ENCODE results near the gene FMNL3. TPM values are rescaled to one million over a fixed set of nuclear protein-coding genes. Genes with fewer than 3 reads are reported as not detected.

FMNL3 gene
- total RNA-seq, 1 donor from 2014 or later: 58.4 TPM

DNA sequence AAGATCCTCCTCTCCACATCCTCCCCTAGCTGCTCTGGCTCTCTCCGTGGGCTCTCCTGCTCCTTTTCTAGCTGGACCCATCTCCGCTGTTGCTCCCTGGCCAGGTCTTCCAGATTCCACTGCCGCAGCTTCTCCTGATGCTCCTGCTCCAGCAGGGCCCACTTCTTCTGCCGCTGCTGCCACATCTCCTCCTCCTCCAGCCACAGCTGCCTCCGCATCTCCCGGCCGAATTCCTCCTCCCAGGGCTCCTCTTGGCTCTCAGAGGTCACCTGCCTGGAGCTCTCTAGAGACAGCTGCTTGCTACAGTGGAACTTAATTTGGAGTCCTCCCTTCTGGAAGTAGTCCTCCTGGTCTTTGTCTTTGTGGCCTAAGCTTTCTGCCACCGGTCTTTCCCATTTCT is 107.2 kb downstream of the FMNL3 start:
- no peak overlapping the region for H3K4me3 ChIP-seq (ENCODE audit: insufficient read depth, low read depth, low read length)
- no peaks in the 10 kb centered on the region for H3K27me3 ChIP-seq (ENCODE audit: insufficient read depth, low read length)
- H3K4me2 ChIP-seq (ENCODE audit: low read length): no peak overlapping the region
- Mint-ChIP-seq H3K36me3 (ENCODE audit: low read depth, unreplicated experiment) (peaks cover 21% of the 10 kb centered on the region), H3K27me3 (ENCODE audit: low read depth, unreplicated experiment) (peaks cover 10% of the 10 kb centered on the region), H3K9me3 (ENCODE audit: unreplicated experiment) (peaks cover 4% of the 10 kb centered on the region), H3K27ac (ENCODE audit: unreplicated experiment) (no peak overlapping the region), H3K4me1 (ENCODE audit: low read depth, unreplicated experiment) (no peaks in the 10 kb centered on the region), H3K4me3 (ENCODE audit: unreplicated experiment) (no peak overlapping the region)
- H3K9me3 ChIP-seq (ENCODE audit: insufficient read depth, low read depth, low read length): no peaks in the 10 kb centered on the region
- TF ChIP-seq, protein P1, sequence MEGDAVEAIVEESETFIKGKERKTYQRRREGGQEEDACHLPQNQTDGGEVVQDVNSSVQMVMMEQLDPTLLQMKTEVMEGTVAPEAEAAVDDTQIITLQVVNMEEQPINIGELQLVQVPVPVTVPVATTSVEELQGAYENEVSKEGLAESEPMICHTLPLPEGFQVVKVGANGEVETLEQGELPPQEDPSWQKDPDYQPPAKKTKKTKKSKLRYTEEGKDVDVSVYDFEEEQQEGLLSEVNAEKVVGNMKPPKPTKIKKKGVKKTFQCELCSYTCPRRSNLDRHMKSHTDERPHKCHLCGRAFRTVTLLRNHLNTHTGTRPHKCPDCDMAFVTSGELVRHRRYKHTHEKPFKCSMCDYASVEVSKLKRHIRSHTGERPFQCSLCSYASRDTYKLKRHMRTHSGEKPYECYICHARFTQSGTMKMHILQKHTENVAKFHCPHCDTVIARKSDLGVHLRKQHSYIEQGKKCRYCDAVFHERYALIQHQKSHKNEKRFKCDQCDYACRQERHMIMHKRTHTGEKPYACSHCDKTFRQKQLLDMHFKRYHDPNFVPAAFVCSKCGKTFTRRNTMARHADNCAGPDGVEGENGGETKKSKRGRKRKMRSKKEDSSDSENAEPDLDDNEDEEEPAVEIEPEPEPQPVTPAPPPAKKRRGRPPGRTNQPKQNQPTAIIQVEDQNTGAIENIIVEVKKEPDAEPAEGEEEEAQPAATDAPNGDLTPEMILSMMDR (IDR thresholded peaks at IDR 0.05; ENCODE audit: insufficient read depth, low read depth, low read length): no peak
- TF ChIP-seq EZH2 (IDR thresholded peaks at IDR 0.05; ENCODE audit: insufficient read depth, low read length): no peak
- H3K27ac ChIP-seq (ENCODE audit: low read depth, low read length): no peak overlapping the region
- H3K4me1 ChIP-seq (ENCODE audit: insufficient read depth, low read length): no peaks in the 10 kb centered on the region
- no peak overlapping the region for H3K9ac ChIP-seq (ENCODE audit: low read length)
- no peaks in the 10 kb centered on the region for H3K36me3 ChIP-seq (ENCODE audit: insufficient read depth, low read length)
- DNase-seq (ENCODE audit: low read depth) (no peak), FAIRE-seq (no peak)
- no peaks in the 10 kb centered on the region for H4K20me1 ChIP-seq (ENCODE audit: insufficient read depth, low read length)
- H3K79me2 ChIP-seq (ENCODE audit: insufficient read depth, low read length): no peaks in the 10 kb centered on the region
- H2AFZ ChIP-seq (ENCODE audit: low read depth, low read length): no peak overlapping the region

DNA sequence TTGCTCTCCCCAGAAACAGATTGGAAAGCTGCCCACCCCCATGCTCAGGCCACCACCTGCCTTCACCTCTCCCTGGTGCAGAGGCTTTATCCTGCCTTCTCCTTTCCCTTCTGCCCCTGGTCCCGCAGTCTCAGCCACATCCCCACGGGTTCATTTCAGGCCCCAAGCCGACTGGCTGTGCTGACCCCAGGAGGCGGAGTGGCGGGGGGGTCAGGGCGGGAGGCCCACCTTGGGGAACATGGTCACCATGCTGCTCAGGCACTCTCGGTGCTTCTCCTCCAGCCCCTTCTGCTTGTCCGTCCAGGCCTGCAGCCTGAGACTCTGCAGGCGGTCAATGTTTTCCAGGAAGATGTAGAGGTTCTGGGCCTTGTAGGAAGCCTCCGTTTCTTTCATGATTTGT is 108.7 kb downstream of the FMNL3 start:
- H3K4me2 ChIP-seq (ENCODE audit: low read length): no peak overlapping the region
- H3K4me3 ChIP-seq (ENCODE audit: insufficient read depth, low read depth, low read length): no peak overlapping the region
- Mint-ChIP-seq H3K4me1 (ENCODE audit: low read depth, unreplicated experiment) (no peaks in the 10 kb centered on the region), H3K27me3 (ENCODE audit: low read depth, unreplicated experiment) (peaks cover 4% of the 10 kb centered on the region), H3K27ac (ENCODE audit: unreplicated experiment) (no peak overlapping the region), H3K36me3 (ENCODE audit: low read depth, unreplicated experiment) (peaks cover 23% of the 10 kb centered on the region), H3K9me3 (ENCODE audit: unreplicated experiment) (peaks cover 4% of the 10 kb centered on the region), H3K4me3 (ENCODE audit: unreplicated experiment) (peak overlapping the region; percentile 40)
- TF ChIP-seq, protein P1 (IDR thresholded peaks at IDR 0.05; ENCODE audit: insufficient read depth, low read depth, low read length): no peak
- TF ChIP-seq EZH2 (IDR thresholded peaks at IDR 0.05; ENCODE audit: insufficient read depth, low read length): no peak
- H4K20me1 ChIP-seq (ENCODE audit: insufficient read depth, low read length): no peaks in the 10 kb centered on the region
- no peaks in the 10 kb centered on the region for H3K79me2 ChIP-seq (ENCODE audit: insufficient read depth, low read length)
- no peak overlapping the region for H3K9ac ChIP-seq (ENCODE audit: low read length)
- H3K36me3 ChIP-seq (ENCODE audit: insufficient read depth, low read length): no peaks in the 10 kb centered on the region
- FAIRE-seq: no peak
- no peak for DNase-seq (ENCODE audit: low read depth)
- H3K9me3 ChIP-seq (ENCODE audit: insufficient read depth, low read depth, low read length): no peaks in the 10 kb centered on the region
- H3K27ac ChIP-seq (ENCODE audit: low read depth, low read length): no peak overlapping the region
- no peaks in the 10 kb centered on the region for H3K27me3 ChIP-seq (ENCODE audit: insufficient read depth, low read length)
- H3K4me1 ChIP-seq (ENCODE audit: insufficient read depth, low read length): no peaks in the 10 kb centered on the region
- no peak overlapping the region for H2AFZ ChIP-seq (ENCODE audit: low read depth, low read length)

DNA sequence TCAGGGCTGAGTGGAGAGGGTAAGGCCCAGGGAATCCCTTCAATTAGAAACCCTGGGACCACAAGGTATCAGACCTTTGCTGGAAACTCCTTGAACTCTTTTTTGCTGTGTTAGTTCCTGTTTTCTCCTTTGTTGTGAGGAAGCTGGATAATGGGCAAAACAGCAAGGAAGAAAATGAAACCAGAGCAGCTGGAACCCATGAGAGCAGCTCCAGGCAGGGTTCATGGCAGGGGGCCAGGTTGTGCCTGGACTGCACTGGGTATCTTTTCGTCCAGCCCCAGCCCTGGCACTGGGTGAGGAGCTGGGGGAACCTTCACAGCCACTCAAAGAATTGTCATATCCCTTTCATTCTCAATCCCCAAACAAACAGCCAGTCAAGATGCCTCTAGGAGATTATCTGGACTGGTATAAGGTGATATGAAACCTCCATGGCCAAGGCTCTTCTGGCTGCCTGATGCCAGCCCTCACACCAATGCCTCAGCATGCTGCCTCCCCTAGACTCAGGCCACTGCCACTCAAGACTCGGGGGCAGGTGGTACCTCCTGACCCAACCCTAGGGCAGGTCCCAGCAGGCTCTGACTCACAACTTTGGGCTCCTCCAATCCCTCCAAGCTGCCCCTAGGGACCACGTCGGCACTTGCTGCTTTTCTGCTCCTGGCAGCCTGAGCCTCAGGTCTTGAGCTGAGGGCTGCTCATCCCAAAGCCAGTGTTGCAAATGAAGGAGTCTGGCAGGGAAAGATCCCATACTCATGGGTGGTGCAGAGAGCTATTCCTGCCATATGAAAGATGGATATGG is 118.3 kb downstream of the FMNL3 start:
- no peaks in the 10 kb centered on the region for H3K4me1 ChIP-seq (ENCODE audit: insufficient read depth, low read length)
- H3K4me3 ChIP-seq (ENCODE audit: insufficient read depth, low read depth, low read length): no peak overlapping the region
- no peak overlapping the region for H3K27ac ChIP-seq (ENCODE audit: low read depth, low read length)
- H3K27ac Mint-ChIP-seq (ENCODE audit: unreplicated experiment): no peak overlapping the region
- no peak for DNase-seq (ENCODE audit: low read depth)
- H3K9me3 Mint-ChIP-seq (ENCODE audit: unreplicated experiment): peaks cover 4% of the 10 kb centered on the region
- H2AFZ ChIP-seq (ENCODE audit: low read depth, low read length): no peak overlapping the region
- no peak for FAIRE-seq
- H3K4me3 Mint-ChIP-seq (ENCODE audit: unreplicated experiment): no peak overlapping the region
- H4K20me1 ChIP-seq (ENCODE audit: insufficient read depth, low read length): peaks cover 4% of the 10 kb centered on the region
- peaks cover 1% of the 10 kb centered on the region for H3K36me3 ChIP-seq (ENCODE audit: insufficient read depth, low read length)
- H3K4me2 ChIP-seq (ENCODE audit: low read length): no peak overlapping the region
- H3K27me3 Mint-ChIP-seq (ENCODE audit: low read depth, unreplicated experiment): no peaks in the 10 kb centered on the region
- H3K4me1 Mint-ChIP-seq (ENCODE audit: low read depth, unreplicated experiment): peaks cover 5% of the 10 kb centered on the region
- H3K27me3 ChIP-seq (ENCODE audit: insufficient read depth, low read length): no peaks in the 10 kb centered on the region
- no peak for TF ChIP-seq EZH2 (IDR thresholded peaks at IDR 0.05; ENCODE audit: insufficient read depth, low read length)
- TF ChIP-seq, protein P1 (IDR thresholded peaks at IDR 0.05; ENCODE audit: insufficient read depth, low read depth, low read length): no peak
- H3K36me3 Mint-ChIP-seq (ENCODE audit: low read depth, unreplicated experiment): peaks cover 24% of the 10 kb centered on the region
- H3K79me2 ChIP-seq (ENCODE audit: insufficient read depth, low read length): no peaks in the 10 kb centered on the region
- no peaks in the 10 kb centered on the region for H3K9me3 ChIP-seq (ENCODE audit: insufficient read depth, low read depth, low read length)
- no peak overlapping the region for H3K9ac ChIP-seq (ENCODE audit: low read length)

All from astrocyte (in vitro differentiated cells and primary cell).